Bladder microvascular endothelial cell (primary cell): ENCODE results near the gene EMP3. TPM values are rescaled to one million over a fixed set of nuclear protein-coding genes. Genes with fewer than 3 reads are reported as not detected.

Experiments used
- total RNA-seq: library from RNA; depleted of rRNA; stranded (reverse); fragments of >200 nt; gene quantifications from 2 replicates; pipeline ENCODE4 v1.2.3, GENCODE V29; 2014

Gene EMP3
- 12.1 and 25.3 TPM in 2 replicates for total RNA-seq

GRCh38 chr19:48325265-48325910 lies at the start of gene EMP3:
Gene EMP3 (plus strand): TSS chr19:48325552. CDS start chr19:48326845, 1,293 bp downstream.

GRCh38 chr19:48363810-48364597 lies 38.7 kb downstream of the EMP3 start, which contains the start of the genes SYNGR4 and TMEM143:
Gene SYNGR4 (plus strand): TSS chr19:48364367. CDS start chr19:48365843, 1,476 bp downstream.
Gene TMEM143 (minus strand): TSS chr19:48363940. CDS start chr19:48363920, 20 bp downstream.

Other genes starting within 250 kb of the EMP3 start
- 84.7 and 463 TPM in 2 replicates for gene PLA2G4C, start 214.7 kb upstream of the EMP3 start, total RNA-seq
- gene LIG1, start 155.2 kb upstream of the EMP3 start, total RNA-seq: 46.9 and 49.3 TPM in 2 replicates
- gene ZSWIM9, start 154.9 kb upstream of the EMP3 start, total RNA-seq: 2.1 and 3.7 TPM in 2 replicates
- gene CARD8, start 69.6 kb upstream of the EMP3 start, total RNA-seq: 47.3 and 92.1 TPM in 2 replicates
- 0.63 and 0.97 TPM in 2 replicates for gene ZNF114, start 55.5 kb upstream of the EMP3 start, total RNA-seq
- 2.1 and 3.8 TPM in 2 replicates for gene TMEM143, start 38.4 kb downstream of the EMP3 start, total RNA-seq
- not detected in 2 replicates for gene SYNGR4, start 38.8 kb downstream of the EMP3 start, total RNA-seq
- gene KDELR1, start 66.0 kb downstream of the EMP3 start, total RNA-seq: 31.9 and 51.2 TPM in 2 replicates
- gene GRIN2D, start 68.1 kb downstream of the EMP3 start, total RNA-seq: 0.19 and 0.32 TPM in 2 replicates
- 14.7 and 39.3 TPM in 2 replicates for gene GRWD1, start 120.4 kb downstream of the EMP3 start, total RNA-seq
- under 0.01 and 0.63 TPM in 2 replicates for gene KCNJ14, start 130.0 kb downstream of the EMP3 start, total RNA-seq
- 48.4 and 53.1 TPM in 2 replicates for gene CYTH2, start 143.8 kb downstream of the EMP3 start, total RNA-seq
- gene LMTK3, start 186.3 kb downstream of the EMP3 start, total RNA-seq: 0.06 TPM in 1 of 2 replicates, not detected in the other
- gene SULT2B1, start 226.6 kb downstream of the EMP3 start, total RNA-seq: not detected in 2 replicates